ENCODE measurements around the gene CMC1. TPM values are rescaled to one million over a fixed set of nuclear protein-coding genes. Genes with fewer than 3 reads are reported as not detected.

Gene CMC1
- total and polyA plus RNA-seq, 2 donors from 2014 or later = 20.0 to 71.0 TPM

- no peak for TF ChIP-seq CTCF (IDR thresholded peaks at IDR 0.05; ENCODE audit: borderline replicate concordance, extremely low read depth, insufficient read depth)
- FAIRE-seq = no peak
- DNase-seq = no peak
- no peak overlapping the region for H3K9ac ChIP-seq (ENCODE audit: low read length in 3 of 3)
- intact Hi-C loops (cut with DNase I) = no loop called here
- no peaks in the 10 kb centered on the region for H3K9me3 ChIP-seq (ENCODE audit: control insufficient read depth in 2 of 3, insufficient read depth in 1 of 3, low read length in 3 of 3)
- no peaks in the 10 kb centered on the region for H3K27me3 ChIP-seq (ENCODE audit: control insufficient read depth, insufficient read depth, low read length)
- peaks cover 0 to 7% (median 0%) of the 10 kb centered on the region in 3 donors for H3K4me1 ChIP-seq (ENCODE audit: control insufficient read depth in 2 of 3, insufficient read depth in 2 of 3, low read depth in 1 of 3, low read length in 3 of 3)
- no peak overlapping the region for H3K4me3 ChIP-seq (ENCODE audit: low read length in 3 of 3)
- H3K27ac ChIP-seq (ENCODE audit: low read depth in 2 of 2, low read length in 2 of 2) = no peak overlapping the region
- H3K36me3 ChIP-seq (ENCODE audit: control insufficient read depth in 2 of 3, insufficient read depth in 3 of 3, low read length in 3 of 3) = no peaks in the 10 kb centered on the region
Observed at GRCh38 chr3:28247286-28247685, 5.9 kb downstream of the CMC1 start.

GRCh38 chr3:28250999-28251398 is 9.6 kb downstream of the CMC1 start:
- Histone ChIP-seq H3K4me1 (ENCODE audit: control insufficient read depth in 2 of 3, insufficient read depth in 2 of 3, low read depth in 1 of 3, low read length in 3 of 3) (peaks cover 0 to 10% (median 0%) of the 10 kb centered on the region in 3 donors), H3K9ac (ENCODE audit: low read length in 3 of 3) (no peak overlapping the region), H3K36me3 (ENCODE audit: control insufficient read depth in 2 of 3, insufficient read depth in 3 of 3, low read length in 3 of 3) (no peaks in the 10 kb centered on the region), H3K4me3 (ENCODE audit: low read length in 3 of 3) (no peak overlapping the region), H3K27me3 (ENCODE audit: control insufficient read depth, insufficient read depth, low read length) (no peaks in the 10 kb centered on the region), H3K27ac (ENCODE audit: low read depth in 2 of 2, low read length in 2 of 2) (no peak overlapping the region), H3K9me3 (ENCODE audit: control insufficient read depth in 2 of 3, insufficient read depth in 1 of 3, low read length in 3 of 3) (no peaks in the 10 kb centered on the region)
- intact Hi-C loops (cut with DNase I) = no loop called here
- DNase-seq (no peak), FAIRE-seq (no peak)
- no peak for TF ChIP-seq CTCF (IDR thresholded peaks at IDR 0.05; ENCODE audit: borderline replicate concordance, extremely low read depth, insufficient read depth)

- no peak for FAIRE-seq
- H3K27ac ChIP-seq (ENCODE audit: low read depth in 2 of 2, low read length in 2 of 2) = no peak overlapping the region
- intact Hi-C loops (cut with DNase I) = no loop called here
Observed at GRCh38 chr3:28252001-28252431, 10.6 kb downstream of the CMC1 start.

More at GRCh38 chr3:28252001-28252431, 10.6 kb downstream of the CMC1 start:
- Histone ChIP-seq H3K9ac (ENCODE audit: low read length in 3 of 3) (no peak overlapping the region), H3K4me1 (ENCODE audit: control insufficient read depth in 2 of 3, insufficient read depth in 2 of 3, low read depth in 1 of 3, low read length in 3 of 3) (peaks cover 0 to 7% (median 0%) of the 10 kb centered on the region in 3 donors), H3K36me3 (ENCODE audit: control insufficient read depth in 2 of 3, insufficient read depth in 3 of 3, low read length in 3 of 3) (no peaks in the 10 kb centered on the region), H3K27me3 (ENCODE audit: control insufficient read depth, insufficient read depth, low read length) (no peaks in the 10 kb centered on the region), H3K4me3 (ENCODE audit: low read length in 3 of 3) (no peak overlapping the region), H3K9me3 (ENCODE audit: control insufficient read depth in 2 of 3, insufficient read depth in 1 of 3, low read length in 3 of 3) (no peaks in the 10 kb centered on the region)
- TF ChIP-seq CTCF (IDR thresholded peaks at IDR 0.05; ENCODE audit: borderline replicate concordance, extremely low read depth, insufficient read depth) = no peak
- DNase-seq = no peak

Data from kidney (tissue), 14 donors.